ENCODE data around the gene FUOM. TPM values are rescaled to one million over a fixed set of nuclear protein-coding genes. Genes with fewer than 3 reads are reported as not detected.
"Not testable (repeated sequence)": the region's sequence is repeated elsewhere in the genome, so short reads cannot be mapped to it uniquely, and the experiment has no call there.

Gene FUOM
- total RNA-seq, 1 donor from 2014 or later: 47.0 TPM

DNA sequence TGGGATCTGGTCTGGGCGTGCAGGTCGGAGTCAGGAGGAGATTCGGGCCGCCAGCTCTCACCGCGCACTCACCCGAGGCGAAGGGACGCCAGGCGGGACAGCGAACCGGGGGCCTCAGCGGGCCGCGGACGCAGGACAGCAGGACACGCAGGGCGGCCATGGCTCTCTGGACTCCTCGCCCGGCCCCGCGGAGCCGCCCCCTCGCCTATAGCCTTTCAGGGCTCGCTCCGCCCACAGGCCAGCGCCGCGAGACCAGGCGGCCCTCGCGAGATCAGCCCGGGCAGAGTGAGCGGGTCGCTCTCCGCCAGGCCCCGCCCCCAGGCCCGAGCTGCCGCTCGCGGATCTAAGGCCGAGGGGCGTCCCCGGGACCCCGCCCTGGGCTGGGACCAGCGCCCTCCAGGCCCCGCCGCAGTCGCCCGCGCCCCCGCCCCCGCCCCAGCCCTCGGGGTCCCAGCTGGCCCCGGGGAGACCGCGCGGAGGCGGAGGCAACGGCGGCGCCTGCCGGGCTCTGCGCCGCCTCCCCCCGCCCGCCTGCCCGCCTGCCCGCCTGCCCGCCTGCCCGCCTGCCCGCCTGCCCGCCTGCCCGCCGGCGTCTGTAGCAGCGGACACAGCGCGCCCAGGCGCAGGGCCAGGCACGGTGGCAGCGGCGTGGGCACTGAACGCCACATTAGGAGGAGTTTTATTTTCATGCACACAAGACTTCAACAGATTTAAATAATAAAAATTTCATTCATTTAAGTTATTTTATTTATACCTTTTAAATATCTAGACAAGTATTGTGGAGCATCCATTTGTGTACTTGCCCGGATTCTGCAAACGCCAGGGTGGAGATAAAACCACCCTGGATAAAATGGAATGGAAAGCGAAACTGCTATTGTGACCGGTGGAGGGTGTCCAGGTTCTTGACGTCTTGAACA, 15.6 kb upstream of the FUOM start, which contains the start of gene ECHS1:
Gene ECHS1, minus strand, starts transcription at position 181 of the 917 bp plus-strand sequence. Its CDS starts 21 bp downstream, at position 160.
- Histone ChIP-seq H3K27me3 (ENCODE audit: control insufficient read depth, insufficient read depth, low read length) (no peaks in the 10 kb centered on the region), H3K36me3 (ENCODE audit: control insufficient read depth, insufficient read depth, low read length) (no peaks in the 10 kb centered on the region), H3K4me3 (ENCODE audit: low read depth, low read length) (peak within 1 kb of the TSS; percentile 97)
- TF ChIP-seq, protein P1, sequence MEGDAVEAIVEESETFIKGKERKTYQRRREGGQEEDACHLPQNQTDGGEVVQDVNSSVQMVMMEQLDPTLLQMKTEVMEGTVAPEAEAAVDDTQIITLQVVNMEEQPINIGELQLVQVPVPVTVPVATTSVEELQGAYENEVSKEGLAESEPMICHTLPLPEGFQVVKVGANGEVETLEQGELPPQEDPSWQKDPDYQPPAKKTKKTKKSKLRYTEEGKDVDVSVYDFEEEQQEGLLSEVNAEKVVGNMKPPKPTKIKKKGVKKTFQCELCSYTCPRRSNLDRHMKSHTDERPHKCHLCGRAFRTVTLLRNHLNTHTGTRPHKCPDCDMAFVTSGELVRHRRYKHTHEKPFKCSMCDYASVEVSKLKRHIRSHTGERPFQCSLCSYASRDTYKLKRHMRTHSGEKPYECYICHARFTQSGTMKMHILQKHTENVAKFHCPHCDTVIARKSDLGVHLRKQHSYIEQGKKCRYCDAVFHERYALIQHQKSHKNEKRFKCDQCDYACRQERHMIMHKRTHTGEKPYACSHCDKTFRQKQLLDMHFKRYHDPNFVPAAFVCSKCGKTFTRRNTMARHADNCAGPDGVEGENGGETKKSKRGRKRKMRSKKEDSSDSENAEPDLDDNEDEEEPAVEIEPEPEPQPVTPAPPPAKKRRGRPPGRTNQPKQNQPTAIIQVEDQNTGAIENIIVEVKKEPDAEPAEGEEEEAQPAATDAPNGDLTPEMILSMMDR (IDR thresholded peaks at IDR 0.05; ENCODE audit: insufficient read depth, low read length, poor library complexity, severe bottlenecking): no peak
- DNase-seq (ENCODE audit: low read depth): peak; percentile 50

DNA sequence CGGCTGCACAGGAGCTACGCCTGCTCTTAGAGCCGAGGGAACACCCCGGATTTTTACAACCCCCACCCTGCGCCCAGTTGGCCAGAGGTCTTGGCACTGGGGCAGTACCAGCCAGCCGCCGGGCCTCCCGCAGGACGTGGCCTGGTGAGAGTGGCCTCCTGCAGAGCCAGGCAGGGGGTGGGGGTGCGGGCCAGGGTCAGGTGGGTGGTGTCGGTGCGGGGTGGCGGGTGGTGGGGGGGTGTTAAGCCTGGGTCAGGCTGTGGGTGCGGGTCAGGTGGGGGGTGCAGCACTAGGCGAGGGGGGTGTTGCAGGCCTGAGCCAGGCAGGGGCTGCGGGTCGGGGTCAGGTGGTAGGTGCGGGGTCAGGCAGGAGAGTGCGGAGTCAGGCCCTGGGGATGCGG, 14.7 kb upstream of the FUOM start:
- Histone ChIP-seq H3K27me3 (ENCODE audit: control insufficient read depth, insufficient read depth, low read length) (no peaks in the 10 kb centered on the region), H3K4me3 (ENCODE audit: low read depth, low read length) (peak overlapping the region; percentile 97), H3K36me3 (ENCODE audit: control insufficient read depth, insufficient read depth, low read length) (peaks cover 1% of the 10 kb centered on the region)
- DNase-seq (ENCODE audit: low read depth): no peak
- TF ChIP-seq, protein P1 (IDR thresholded peaks at IDR 0.05; ENCODE audit: insufficient read depth, low read length, poor library complexity, severe bottlenecking): no peak

DNA sequence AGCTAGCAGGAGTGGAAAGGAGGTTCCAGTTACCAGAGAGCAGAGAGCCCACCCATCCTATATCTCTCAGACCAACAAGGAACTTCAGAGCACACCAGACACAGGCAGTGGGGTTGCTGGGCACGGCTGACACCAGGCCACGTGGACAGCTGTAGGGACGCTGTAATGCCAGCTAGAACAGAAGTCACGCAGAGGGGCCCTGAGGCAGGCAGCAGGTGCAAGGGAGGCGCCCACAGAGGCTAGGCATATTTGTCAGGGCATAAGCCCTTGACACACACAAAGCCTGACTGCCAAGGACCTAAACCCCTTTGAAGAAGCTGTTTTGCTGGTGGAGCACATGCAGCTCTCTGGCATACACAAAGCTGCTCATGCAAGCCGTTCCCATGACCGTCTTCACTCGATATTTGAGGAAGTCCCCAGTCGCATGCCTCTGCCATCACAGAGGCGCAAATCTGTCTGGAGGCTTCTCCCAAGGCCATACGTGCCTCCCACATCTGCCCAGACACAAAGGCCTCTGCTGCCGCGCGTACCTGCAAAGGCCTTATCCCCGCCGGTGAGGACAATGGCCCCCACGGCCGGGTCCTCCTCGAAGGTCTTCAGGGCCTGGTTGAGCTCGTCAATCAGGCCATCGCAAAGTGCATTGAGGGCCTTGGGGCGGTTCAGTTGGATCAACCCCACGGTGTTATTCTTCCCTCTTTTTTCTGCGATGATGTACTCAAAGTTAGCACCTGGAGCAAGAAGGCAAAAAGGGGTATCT, 12.4 kb upstream of the FUOM start:
- TF ChIP-seq, protein P1 (IDR thresholded peaks at IDR 0.05; ENCODE audit: insufficient read depth, low read length, poor library complexity, severe bottlenecking): no peak
- Histone ChIP-seq H3K36me3 (ENCODE audit: control insufficient read depth, insufficient read depth, low read length) (peaks cover 1% of the 10 kb centered on the region), H3K27me3 (ENCODE audit: control insufficient read depth, insufficient read depth, low read length) (no peaks in the 10 kb centered on the region), H3K4me3 (ENCODE audit: low read depth, low read length) (no peak overlapping the region)
- no peak for DNase-seq (ENCODE audit: low read depth)

DNA sequence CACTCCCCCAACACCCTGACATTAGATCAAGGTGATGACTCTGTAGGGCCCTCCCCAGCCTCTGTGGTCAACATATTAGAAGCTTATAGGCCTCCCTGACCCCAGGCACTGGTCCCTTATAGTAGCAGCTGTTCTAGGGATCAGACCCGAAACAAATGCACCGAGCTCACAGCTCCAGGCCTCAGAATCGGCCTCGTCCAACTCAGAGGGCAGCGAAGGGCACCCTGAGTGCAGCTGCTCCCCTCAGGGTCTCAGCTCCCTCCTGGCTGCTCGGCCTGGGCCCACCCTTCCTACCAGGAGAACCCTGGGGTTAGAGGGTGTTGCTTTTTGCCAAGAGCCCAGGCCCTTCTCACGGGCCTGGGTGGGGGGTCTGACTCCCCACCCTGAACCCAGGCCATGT, 10.3 kb upstream of the FUOM start:
- peaks cover 1% of the 10 kb centered on the region for H3K36me3 ChIP-seq (ENCODE audit: control insufficient read depth, insufficient read depth, low read length)
- no peak overlapping the region for H3K4me3 ChIP-seq (ENCODE audit: low read depth, low read length)
- no peaks in the 10 kb centered on the region for H3K27me3 ChIP-seq (ENCODE audit: control insufficient read depth, insufficient read depth, low read length)
- DNase-seq (ENCODE audit: low read depth): no peak
- TF ChIP-seq, protein P1 (IDR thresholded peaks at IDR 0.05; ENCODE audit: insufficient read depth, low read length, poor library complexity, severe bottlenecking): no peak

DNA sequence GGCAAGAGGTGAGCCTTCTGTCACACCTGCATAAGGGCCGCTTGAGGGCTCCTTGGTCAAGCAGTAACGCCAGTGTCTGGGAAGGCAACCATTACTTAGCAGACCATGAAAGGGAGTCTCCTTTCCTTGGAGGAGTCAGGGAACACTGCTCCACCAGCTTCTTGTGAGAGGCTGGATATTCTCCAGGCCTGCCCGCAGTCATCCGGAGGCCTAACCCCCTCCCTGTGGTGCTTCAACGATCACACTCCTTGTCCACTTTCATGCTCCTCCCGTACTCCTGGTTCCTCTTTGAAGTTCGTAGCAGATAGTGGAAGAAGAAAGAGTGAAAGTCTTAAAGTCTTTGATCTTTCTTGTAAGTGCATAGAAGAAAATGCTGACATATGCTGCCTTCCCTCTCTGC, 9.6 kb upstream of the FUOM start:
- not testable (repeated sequence) for H3K4me3 ChIP-seq (ENCODE audit: low read depth, low read length); H3K27me3 ChIP-seq (ENCODE audit: control insufficient read depth, insufficient read depth, low read length); H3K36me3 ChIP-seq (ENCODE audit: control insufficient read depth, insufficient read depth, low read length); DNase-seq (ENCODE audit: low read depth)

DNA sequence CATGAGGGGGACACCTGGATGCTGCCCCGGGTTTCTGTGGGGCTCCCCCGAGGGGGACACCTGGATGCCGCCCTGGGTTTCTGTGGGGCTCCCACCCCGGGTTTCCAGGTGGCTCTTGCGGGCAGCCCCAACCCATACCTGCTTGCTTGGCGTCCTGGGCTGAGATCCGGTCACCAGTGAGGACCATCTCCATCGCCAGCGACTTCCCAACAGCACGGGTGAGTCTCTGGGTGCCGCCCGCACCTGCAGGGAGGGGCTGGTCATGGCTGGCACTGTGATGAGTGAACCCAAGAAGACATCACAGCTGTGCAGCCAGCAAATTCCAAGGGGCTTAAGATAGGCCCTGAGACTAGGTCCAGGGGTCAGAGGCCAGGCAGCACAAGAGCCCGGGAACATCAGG, 8.9 kb upstream of the FUOM start:
- no peak overlapping the region for H3K4me3 ChIP-seq (ENCODE audit: low read depth, low read length)
- H3K36me3 ChIP-seq (ENCODE audit: control insufficient read depth, insufficient read depth, low read length): peaks cover 1% of the 10 kb centered on the region
- DNase-seq (ENCODE audit: low read depth): no peak
- no peaks in the 10 kb centered on the region for H3K27me3 ChIP-seq (ENCODE audit: control insufficient read depth, insufficient read depth, low read length)
- TF ChIP-seq, protein P1 (IDR thresholded peaks at IDR 0.05; ENCODE audit: insufficient read depth, low read length, poor library complexity, severe bottlenecking): no peak
